Measurements from ENCODE around the gene CYP27A1.
A peak's percentile ranks its signal among the peaks of the same experiment; 100 is the strongest.

The CYP27A1 gene

GRCh38 chr2:218806346-218806978 is 24.5 kb downstream of the CYP27A1 start:
- H2AK5ac ChIP-seq (ENCODE audit: low read length) = no peak overlapping the region
- WGBS (ENCODE audit: extremely low coverage, insufficient coverage, low lambda C conversion rate) = no CpG with 5 or more reads among the region's 10 CpGs
- H3K4me3 ChIP-seq (ENCODE audit: low read length) = no peak overlapping the region
- no peak overlapping the region for H3K56ac ChIP-seq (ENCODE audit: low read length)
- no peak overlapping the region for H4K5ac ChIP-seq (ENCODE audit: low read length)
- H3K4me1 ChIP-seq (ENCODE audit: control insufficient read depth, low read depth, low read length) = peaks cover 3% of the 10 kb centered on the region
- no peaks in the 10 kb centered on the region for H3K79me1 ChIP-seq (ENCODE audit: low read length)
- H3K4me2 ChIP-seq (ENCODE audit: low read length) = no peak overlapping the region
- H3K79me2 ChIP-seq (ENCODE audit: control insufficient read depth, insufficient read depth, low read length) = no peaks in the 10 kb centered on the region
- H3K27ac ChIP-seq (ENCODE audit: low read depth, low read length) = no peak overlapping the region
- peak overlapping the region; percentile 60 for H3K18ac ChIP-seq (ENCODE audit: low read length)
- H2BK5ac ChIP-seq (ENCODE audit: low read length) = no peak overlapping the region
- no peak overlapping the region for H2BK120ac ChIP-seq (ENCODE audit: low read depth, low read length)
- no peaks in the 10 kb centered on the region for H3K36me3 ChIP-seq (ENCODE audit: control insufficient read depth, insufficient read depth, low read length)
- no peak overlapping the region for H4K8ac ChIP-seq (ENCODE audit: low read depth, low read length)
- H3K4ac ChIP-seq (ENCODE audit: low read depth, low read length) = peak overlapping the region; percentile 71
- DNase-seq = peak; percentile 25
- peak overlapping the region; percentile 85 for H2BK15ac ChIP-seq (replicated peaks; ENCODE audit: low read depth)
- no peaks in the 10 kb centered on the region for H3K27me3 ChIP-seq (ENCODE audit: insufficient read depth, low read length, poor library complexity)
- H3K23ac ChIP-seq (ENCODE audit: low read length) = no peak overlapping the region
- H3K9ac ChIP-seq (ENCODE audit: low read length) = no peak overlapping the region

GRCh38 chr2:218807626-218808025 is 25.7 kb downstream of the CYP27A1 start:
- no peak overlapping the region for H3K23ac ChIP-seq (ENCODE audit: low read length)
- H3K56ac ChIP-seq (ENCODE audit: low read length) = no peak overlapping the region
- H3K79me1 ChIP-seq (ENCODE audit: low read length) = no peaks in the 10 kb centered on the region
- no peak overlapping the region for H4K8ac ChIP-seq (ENCODE audit: low read depth, low read length)
- no peaks in the 10 kb centered on the region for H3K27me3 ChIP-seq (ENCODE audit: insufficient read depth, low read length, poor library complexity)
- no peak overlapping the region for H2BK120ac ChIP-seq (ENCODE audit: low read depth, low read length)
- WGBS (ENCODE audit: extremely low coverage, insufficient coverage, low lambda C conversion rate) = no CpG with 5 or more reads among the region's 4 CpGs
- H3K18ac ChIP-seq (ENCODE audit: low read length) = no peak overlapping the region
- no peak overlapping the region for H3K27ac ChIP-seq (ENCODE audit: low read depth, low read length)
- H2BK5ac ChIP-seq (ENCODE audit: low read length) = no peak overlapping the region
- H3K36me3 ChIP-seq (ENCODE audit: control insufficient read depth, insufficient read depth, low read length) = no peaks in the 10 kb centered on the region
- no peak overlapping the region for H3K9ac ChIP-seq (ENCODE audit: low read length)
- DNase-seq = no peak
- peaks cover 3% of the 10 kb centered on the region for H3K4me1 ChIP-seq (ENCODE audit: control insufficient read depth, low read depth, low read length)
- H2AK5ac ChIP-seq (ENCODE audit: low read length) = no peak overlapping the region
- H2BK15ac ChIP-seq (replicated peaks; ENCODE audit: low read depth) = no peak overlapping the region
- no peak overlapping the region for H4K5ac ChIP-seq (ENCODE audit: low read length)
- no peak overlapping the region for H3K4ac ChIP-seq (ENCODE audit: low read depth, low read length)
- H3K79me2 ChIP-seq (ENCODE audit: control insufficient read depth, insufficient read depth, low read length) = no peaks in the 10 kb centered on the region
- no peak overlapping the region for H3K4me2 ChIP-seq (ENCODE audit: low read length)
- no peak overlapping the region for H3K4me3 ChIP-seq (ENCODE audit: low read length)

GRCh38 chr2:218809515-218809914 is 27.6 kb downstream of the CYP27A1 start:
- H3K9ac ChIP-seq (ENCODE audit: low read length) = no peak overlapping the region
- H4K5ac ChIP-seq (ENCODE audit: low read length) = no peak overlapping the region
- no peak overlapping the region for H3K4ac ChIP-seq (ENCODE audit: low read depth, low read length)
- no peaks in the 10 kb centered on the region for H3K79me2 ChIP-seq (ENCODE audit: control insufficient read depth, insufficient read depth, low read length)
- H2BK120ac ChIP-seq (ENCODE audit: low read depth, low read length) = no peak overlapping the region
- H3K79me1 ChIP-seq (ENCODE audit: low read length) = no peaks in the 10 kb centered on the region
- no peak overlapping the region for H4K8ac ChIP-seq (ENCODE audit: low read depth, low read length)
- no peak overlapping the region for H3K4me2 ChIP-seq (ENCODE audit: low read length)
- H3K4me1 ChIP-seq (ENCODE audit: control insufficient read depth, low read depth, low read length) = peaks cover 3% of the 10 kb centered on the region
- no peak overlapping the region for H3K23ac ChIP-seq (ENCODE audit: low read length)
- WGBS (ENCODE audit: extremely low coverage, insufficient coverage, low lambda C conversion rate) = no CpG with 5 or more reads among the region's 12 CpGs
- no peak for DNase-seq
- H2BK15ac ChIP-seq (replicated peaks; ENCODE audit: low read depth) = no peak overlapping the region
- H2BK5ac ChIP-seq (ENCODE audit: low read length) = no peak overlapping the region
- H3K27me3 ChIP-seq (ENCODE audit: insufficient read depth, low read length, poor library complexity) = no peaks in the 10 kb centered on the region
- no peak overlapping the region for H3K56ac ChIP-seq (ENCODE audit: low read length)
- H2AK5ac ChIP-seq (ENCODE audit: low read length) = no peak overlapping the region
- H3K36me3 ChIP-seq (ENCODE audit: control insufficient read depth, insufficient read depth, low read length) = no peaks in the 10 kb centered on the region
- H3K4me3 ChIP-seq (ENCODE audit: low read length) = no peak overlapping the region
- no peak overlapping the region for H3K27ac ChIP-seq (ENCODE audit: low read depth, low read length)
- no peak overlapping the region for H3K18ac ChIP-seq (ENCODE audit: low read length)

GRCh38 chr2:218810256-218810655 is 28.3 kb downstream of the CYP27A1 start:
- H3K79me1 ChIP-seq (ENCODE audit: low read length) = no peaks in the 10 kb centered on the region
- no peak overlapping the region for H3K56ac ChIP-seq (ENCODE audit: low read length)
- no peaks in the 10 kb centered on the region for H3K36me3 ChIP-seq (ENCODE audit: control insufficient read depth, insufficient read depth, low read length)
- H3K4me3 ChIP-seq (ENCODE audit: low read length) = no peak overlapping the region
- no peak overlapping the region for H3K23ac ChIP-seq (ENCODE audit: low read length)
- no peak overlapping the region for H3K27ac ChIP-seq (ENCODE audit: low read depth, low read length)
- no peak overlapping the region for H4K8ac ChIP-seq (ENCODE audit: low read depth, low read length)
- no peaks in the 10 kb centered on the region for H3K27me3 ChIP-seq (ENCODE audit: insufficient read depth, low read length, poor library complexity)
- H2BK5ac ChIP-seq (ENCODE audit: low read length) = no peak overlapping the region
- WGBS (ENCODE audit: extremely low coverage, insufficient coverage, low lambda C conversion rate) = no CpG with 5 or more reads among the region's 2 CpGs
- no peak overlapping the region for H3K9ac ChIP-seq (ENCODE audit: low read length)
- H3K79me2 ChIP-seq (ENCODE audit: control insufficient read depth, insufficient read depth, low read length) = no peaks in the 10 kb centered on the region
- H2BK15ac ChIP-seq (replicated peaks; ENCODE audit: low read depth) = no peak overlapping the region
- no peak overlapping the region for H2AK5ac ChIP-seq (ENCODE audit: low read length)
- H3K4me2 ChIP-seq (ENCODE audit: low read length) = no peak overlapping the region
- H2BK120ac ChIP-seq (ENCODE audit: low read depth, low read length) = no peak overlapping the region
- H3K4me1 ChIP-seq (ENCODE audit: control insufficient read depth, low read depth, low read length) = peaks cover 3% of the 10 kb centered on the region
- H3K18ac ChIP-seq (ENCODE audit: low read length) = no peak overlapping the region
- H4K5ac ChIP-seq (ENCODE audit: low read length) = no peak overlapping the region
- DNase-seq = no peak
- no peak overlapping the region for H3K4ac ChIP-seq (ENCODE audit: low read depth, low read length)

GRCh38 chr2:218811382-218811781 is 29.4 kb downstream of the CYP27A1 start:
- Histone ChIP-seq H3K56ac (ENCODE audit: low read length) (no peak overlapping the region), H3K23ac (ENCODE audit: low read length) (no peak overlapping the region), H4K8ac (ENCODE audit: low read depth, low read length) (no peak overlapping the region), H3K79me2 (ENCODE audit: control insufficient read depth, insufficient read depth, low read length) (no peaks in the 10 kb centered on the region), H2BK15ac (replicated peaks; ENCODE audit: low read depth) (no peak overlapping the region), H3K18ac (ENCODE audit: low read length) (no peak overlapping the region), H2AK5ac (ENCODE audit: low read length) (no peak overlapping the region), H2BK5ac (ENCODE audit: low read length) (no peak overlapping the region), H3K4me3 (ENCODE audit: low read length) (no peak overlapping the region), H3K9ac (ENCODE audit: low read length) (no peak overlapping the region), H3K79me1 (ENCODE audit: low read length) (no peaks in the 10 kb centered on the region), H3K4me2 (ENCODE audit: low read length) (no peak overlapping the region), H3K27me3 (ENCODE audit: insufficient read depth, low read length, poor library complexity) (no peaks in the 10 kb centered on the region), H3K4ac (ENCODE audit: low read depth, low read length) (no peak overlapping the region), H2BK120ac (ENCODE audit: low read depth, low read length) (no peak overlapping the region), H3K4me1 (ENCODE audit: control insufficient read depth, low read depth, low read length) (peaks cover 1% of the 10 kb centered on the region), H3K27ac (ENCODE audit: low read depth, low read length) (no peak overlapping the region), H4K5ac (ENCODE audit: low read length) (no peak overlapping the region), H3K36me3 (ENCODE audit: control insufficient read depth, insufficient read depth, low read length) (no peaks in the 10 kb centered on the region)
- DNase-seq = no peak
- no CpG with 5 or more reads among the region's 4 CpGs for WGBS (ENCODE audit: extremely low coverage, insufficient coverage, low lambda C conversion rate)

Measured in mesendoderm (in vitro differentiated cells).